ENCODE results near the gene CXADR.
"Not testable (repeated sequence)": the region's sequence is repeated elsewhere in the genome, so short reads cannot be mapped to it uniquely, and the experiment has no call there.

The CXADR gene

DNA sequence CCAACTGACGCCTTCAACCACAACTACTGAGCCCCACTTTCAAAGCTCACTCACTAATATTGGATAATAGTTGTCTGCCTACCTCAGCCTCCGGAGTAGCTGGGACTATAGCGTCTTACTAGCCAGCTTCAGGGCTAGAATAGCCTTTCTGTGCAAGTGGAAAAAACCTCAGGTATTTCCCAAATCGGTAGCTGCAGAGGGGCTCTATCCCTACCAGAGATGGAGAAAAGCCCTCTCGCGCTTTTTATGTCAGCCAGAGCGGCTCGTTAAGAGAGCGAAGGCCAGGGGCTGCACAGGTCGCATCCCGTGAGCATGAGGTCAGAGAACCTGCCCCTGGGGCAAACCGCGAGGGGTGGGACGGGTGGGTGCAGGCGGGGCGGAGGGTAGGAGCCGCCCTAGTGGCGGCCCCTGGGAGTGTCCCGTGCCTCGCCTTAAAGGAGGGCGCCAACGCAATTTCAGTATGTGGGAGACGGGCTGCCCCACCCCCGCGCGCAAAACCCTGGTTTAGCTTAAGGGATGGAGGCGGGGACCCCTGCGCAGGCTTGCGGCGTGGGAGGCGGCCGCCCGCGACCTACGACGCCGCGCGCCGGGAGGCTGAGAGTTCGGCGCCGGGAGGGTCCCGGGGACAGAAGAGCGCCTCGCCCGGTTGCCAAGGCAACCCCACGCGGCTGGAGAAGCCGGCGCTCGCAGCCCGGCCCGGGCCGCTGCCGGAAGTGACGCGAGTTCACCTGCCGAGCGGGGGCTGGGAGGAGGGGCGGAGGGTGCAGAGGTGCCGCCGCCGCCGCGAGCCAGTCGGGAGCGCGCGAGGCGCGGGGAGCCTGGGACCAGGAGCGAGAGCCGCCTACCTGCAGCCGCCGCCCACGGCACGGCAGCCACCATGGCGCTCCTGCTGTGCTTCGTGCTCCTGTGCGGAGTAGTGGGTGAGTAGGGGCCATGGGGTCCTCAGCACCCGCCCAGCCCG, at the start of gene CXADR:
Gene CXADR (plus strand): TSS at position 791 of the 961 bp plus-strand sequence. CDS start 87 bp downstream, at position 878.
- DNase-seq: peak; percentile 77 to 86

DNA sequence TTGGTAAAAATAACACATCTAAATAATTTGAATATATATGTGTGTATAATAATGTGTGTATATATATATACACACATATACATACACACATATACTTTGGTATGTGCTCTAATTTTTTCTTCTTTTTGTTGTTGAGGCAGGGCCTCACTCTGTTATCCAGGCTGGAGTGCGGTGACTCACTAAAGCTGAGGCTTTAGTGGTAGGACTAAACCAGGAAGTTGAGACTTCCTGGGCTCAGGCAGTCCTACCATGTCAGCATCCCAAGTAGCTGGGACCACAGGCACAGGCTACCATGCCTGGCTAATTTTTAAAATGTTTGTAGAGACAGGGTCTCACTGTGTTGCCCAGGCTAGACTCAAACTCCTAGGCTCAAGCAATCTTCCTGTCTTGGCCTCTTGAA, 46.7 kb upstream of the CXADR start:
- DNase-seq: no peak

DNA sequence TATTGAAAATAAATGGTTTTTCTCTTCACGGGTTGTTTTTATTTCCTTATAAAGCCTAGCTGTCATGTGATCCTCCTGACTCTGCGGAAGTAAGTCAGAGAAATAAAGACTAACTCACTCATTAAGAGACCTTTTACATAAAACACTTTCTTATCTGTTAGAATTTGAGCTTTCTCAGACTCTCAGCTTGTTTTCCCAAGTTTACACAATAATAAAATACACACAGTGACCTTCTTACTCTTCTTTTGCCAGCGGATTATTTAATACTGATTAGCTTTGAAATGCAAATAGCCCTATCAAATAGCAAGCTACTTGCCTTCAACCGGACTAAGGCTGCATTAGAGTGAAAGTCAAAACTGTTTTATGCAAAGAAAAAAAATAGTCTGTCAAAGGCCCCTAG, 45.5 kb upstream of the CXADR start:
- DNase-seq: no peak

DNA sequence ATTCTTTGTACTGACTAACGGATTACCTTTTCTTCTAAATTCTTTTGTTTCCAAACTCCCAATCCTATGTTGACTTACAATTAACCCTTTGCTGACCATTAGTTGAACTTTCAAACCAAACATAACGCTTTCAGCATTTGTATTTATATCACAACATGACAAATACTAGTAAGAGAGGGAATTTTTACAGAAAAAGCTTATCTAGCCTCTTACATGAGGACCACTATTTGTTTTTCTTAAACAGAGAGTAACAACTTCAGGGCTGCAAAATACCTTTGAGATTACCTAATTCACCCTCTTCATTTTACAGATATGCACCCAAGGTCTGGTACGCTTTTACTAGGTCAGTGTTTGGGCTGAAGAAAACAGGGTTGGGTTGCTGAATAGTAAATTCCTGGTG, 45.0 kb upstream of the CXADR start:
- DNase-seq: no peak

DNA sequence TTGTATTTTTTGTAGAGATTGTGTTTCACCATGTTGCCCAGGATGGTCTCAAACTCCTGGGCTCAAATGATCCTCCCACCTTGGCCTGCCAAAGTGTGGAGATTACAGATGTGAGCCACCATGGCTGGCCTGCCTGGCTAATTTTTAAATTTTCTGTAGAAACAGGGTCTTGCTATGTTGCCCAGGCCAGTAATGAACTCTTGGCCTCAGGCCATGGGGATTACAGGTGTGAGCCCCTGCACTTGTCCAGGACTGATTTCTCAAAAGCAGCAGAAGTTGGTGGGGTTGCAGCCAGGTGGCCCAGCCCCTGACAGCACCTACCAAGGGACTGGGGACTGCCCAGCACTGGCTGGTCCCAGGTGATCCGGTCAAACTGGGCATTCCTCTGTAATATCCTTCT, 44.1 kb upstream of the CXADR start:
- no peak for DNase-seq

DNA sequence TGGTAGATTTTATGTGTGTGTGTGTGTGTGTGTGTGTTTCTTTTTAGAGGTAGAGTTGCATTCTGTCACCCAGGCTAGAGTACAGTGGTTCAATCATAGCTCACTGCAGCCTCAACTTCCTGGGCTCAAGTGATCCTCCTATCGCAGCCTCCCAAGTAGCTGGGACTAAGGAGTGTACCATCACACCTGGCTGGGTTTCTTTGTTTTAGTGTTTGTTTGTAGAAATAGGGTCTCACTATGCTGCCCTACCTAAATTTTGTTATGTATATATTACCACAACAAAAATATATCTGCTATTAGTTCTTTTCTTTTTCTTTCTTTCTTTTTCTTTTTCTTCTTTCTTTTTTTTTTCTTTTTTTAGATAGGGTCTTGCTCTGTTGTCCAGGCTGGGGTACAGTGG, 43.1 kb upstream of the CXADR start:
- no peak for DNase-seq

DNA sequence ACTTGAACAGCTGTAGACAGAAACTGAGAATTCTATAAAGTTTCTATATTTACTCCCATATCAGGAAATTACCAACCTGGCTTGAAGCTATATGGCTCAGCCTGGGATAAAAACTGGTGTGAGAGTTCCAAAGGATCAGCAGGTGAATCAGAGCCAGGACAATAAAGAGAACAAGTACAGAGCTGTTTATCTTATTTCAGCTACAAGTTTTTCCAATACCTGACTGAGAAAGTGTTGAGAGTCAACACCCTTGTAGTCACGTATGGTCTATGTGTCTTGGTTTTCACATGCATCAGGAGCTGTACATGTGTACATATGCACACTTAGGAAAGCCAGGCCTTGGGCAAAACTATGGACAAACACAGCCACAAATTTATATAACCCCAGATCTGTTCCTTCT, 40.7 kb upstream of the CXADR start:
- DNase-seq: no peak

DNA sequence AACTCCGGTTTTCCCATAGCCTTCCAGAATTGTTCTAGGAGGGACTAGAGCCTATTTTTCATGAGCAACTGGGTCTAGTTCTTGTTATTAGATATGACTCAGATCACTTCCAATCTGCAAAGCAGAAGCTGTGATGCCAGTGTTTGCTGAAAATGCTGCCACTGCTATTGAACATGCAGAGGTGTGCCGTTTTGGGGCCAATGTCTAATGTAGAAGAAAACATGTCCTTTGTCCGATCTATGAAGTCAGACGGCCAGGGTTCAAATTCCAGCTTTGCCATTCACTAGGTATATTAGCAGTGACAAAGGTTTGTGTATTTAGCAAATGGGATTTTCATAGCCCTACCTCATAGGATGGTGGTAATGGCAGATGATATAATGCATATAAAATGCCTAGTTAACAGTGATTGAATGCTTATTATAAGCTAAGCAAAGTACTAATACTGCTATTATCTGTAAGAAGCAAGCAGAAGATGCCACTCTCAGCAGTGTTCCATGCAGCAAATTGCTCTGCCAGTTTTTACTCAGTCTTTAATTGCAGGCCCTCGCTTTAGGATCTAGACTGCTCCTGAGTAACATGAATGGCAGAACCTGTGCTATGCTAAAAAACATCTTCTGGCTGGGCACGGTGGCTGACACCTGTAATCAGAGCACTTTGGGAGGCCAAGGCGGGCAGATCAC, 40.1 kb upstream of the CXADR start:
- no peak for DNase-seq

DNA sequence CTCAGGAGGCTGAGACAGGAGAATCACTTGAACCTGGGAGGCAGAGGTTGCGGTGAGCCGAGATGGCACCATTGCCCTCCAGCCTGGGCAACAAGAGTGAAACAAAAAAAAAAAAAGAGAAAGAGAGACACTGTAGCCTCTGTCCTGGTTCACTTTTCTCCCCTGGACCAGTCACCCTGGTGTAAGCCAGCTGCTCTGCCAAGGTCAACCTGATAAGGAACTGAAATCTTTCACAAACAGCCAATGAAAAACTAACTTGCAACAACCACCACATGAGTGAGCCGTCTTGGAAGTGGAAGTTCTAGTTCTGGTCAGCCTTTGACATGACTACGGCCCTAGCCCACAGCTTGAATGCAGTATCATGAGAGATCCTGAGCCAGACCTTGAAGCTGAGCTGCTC, 36.8 kb upstream of the CXADR start:
- no peak for DNase-seq

DNA sequence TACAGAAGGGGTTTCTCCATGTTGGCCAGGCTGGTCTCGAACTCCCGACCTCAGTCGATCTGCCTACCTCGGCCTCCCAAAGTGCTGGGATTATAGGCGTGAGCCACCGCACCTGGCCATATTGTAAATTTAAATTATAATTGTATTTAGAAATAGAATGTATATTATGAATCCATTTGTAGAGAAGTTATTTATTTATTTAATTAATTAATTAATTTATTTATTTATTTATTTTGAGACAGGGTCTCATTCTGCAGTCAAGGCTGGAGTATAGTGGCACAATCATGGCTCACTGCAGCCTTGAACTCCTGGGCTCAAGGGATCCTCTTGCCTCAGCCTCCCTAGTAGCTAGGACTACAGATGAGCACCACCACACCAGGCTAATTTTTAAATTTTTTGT, 34.7 kb upstream of the CXADR start:
- DNase-seq: not testable (repeated sequence)

DNA sequence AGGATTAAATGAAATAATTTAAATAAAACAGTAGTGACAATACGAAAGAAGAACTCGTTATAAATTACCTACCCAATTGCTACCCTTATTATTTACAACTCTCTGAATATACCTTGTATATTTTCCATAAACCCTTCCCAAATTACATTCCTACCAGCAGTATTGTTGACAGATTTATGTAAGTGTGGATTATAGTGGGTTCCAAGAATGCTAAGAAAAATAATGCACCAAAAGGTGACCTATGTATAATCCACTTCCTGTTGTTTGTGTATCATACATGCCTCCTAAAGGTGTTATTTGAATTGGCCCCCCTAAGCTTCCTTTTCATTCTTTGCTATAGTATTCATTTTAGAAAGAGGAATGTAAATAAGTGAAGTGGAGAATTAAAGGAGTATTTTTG, 33.2 kb upstream of the CXADR start:
- no peak for DNase-seq

DNA sequence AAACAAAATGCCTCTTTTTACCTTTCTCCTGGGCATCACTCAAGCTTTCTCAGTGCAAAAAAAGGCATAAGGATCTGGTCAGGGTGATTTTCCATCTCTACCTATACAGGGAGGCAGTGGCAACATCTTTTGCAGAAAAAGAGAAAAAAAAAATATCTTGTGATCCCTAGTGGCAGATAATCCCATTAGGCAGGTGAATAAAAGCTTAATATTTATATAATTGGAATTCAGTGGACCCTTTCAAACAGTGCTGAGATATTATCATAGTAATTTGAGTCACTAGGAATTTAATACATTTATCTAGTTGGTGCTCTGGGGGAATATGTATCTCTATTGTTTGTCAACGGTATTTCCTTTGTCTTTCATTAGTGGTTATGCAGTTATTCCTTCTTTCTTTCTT, 29.9 kb upstream of the CXADR start:
- DNase-seq: no peak

DNA sequence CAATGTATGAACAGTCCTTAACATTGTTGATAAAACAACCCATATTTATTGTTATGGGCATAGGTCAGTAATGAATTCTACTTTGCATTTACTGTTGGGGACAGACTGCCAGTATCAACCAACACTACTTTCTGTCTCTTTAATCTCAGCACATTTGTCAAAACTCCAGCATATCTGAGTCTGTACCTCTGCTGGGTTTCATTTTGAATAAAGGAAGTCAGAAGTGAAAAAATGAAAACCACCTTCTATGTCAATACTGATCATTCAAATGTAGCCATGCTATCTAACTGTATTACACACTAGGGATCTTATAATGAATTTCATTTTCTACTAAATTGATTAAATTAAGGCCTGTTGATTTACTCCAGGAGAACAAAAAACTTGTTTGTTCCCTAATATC, 24.2 kb upstream of the CXADR start:
- no peak for DNase-seq

DNA sequence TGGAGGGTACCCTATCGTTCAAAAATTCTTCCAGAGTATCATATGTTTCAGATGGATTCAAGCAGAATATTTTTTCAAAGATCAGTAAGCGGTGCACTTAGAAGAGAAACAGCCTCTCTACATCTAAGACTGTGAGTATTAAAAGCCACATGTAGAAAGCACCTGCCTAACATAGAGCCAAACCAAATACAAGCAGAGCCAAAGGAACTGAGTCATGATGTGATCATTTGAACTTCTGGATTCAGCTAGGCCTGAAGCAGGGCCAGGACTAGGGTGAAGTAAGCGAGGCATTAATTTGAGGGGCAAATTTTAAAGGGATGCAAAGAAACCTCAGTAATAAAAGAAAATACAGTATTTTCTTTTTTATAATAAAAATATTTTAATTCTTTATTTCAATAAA, 23.3 kb upstream of the CXADR start:
- DNase-seq: not testable (repeated sequence)

DNA sequence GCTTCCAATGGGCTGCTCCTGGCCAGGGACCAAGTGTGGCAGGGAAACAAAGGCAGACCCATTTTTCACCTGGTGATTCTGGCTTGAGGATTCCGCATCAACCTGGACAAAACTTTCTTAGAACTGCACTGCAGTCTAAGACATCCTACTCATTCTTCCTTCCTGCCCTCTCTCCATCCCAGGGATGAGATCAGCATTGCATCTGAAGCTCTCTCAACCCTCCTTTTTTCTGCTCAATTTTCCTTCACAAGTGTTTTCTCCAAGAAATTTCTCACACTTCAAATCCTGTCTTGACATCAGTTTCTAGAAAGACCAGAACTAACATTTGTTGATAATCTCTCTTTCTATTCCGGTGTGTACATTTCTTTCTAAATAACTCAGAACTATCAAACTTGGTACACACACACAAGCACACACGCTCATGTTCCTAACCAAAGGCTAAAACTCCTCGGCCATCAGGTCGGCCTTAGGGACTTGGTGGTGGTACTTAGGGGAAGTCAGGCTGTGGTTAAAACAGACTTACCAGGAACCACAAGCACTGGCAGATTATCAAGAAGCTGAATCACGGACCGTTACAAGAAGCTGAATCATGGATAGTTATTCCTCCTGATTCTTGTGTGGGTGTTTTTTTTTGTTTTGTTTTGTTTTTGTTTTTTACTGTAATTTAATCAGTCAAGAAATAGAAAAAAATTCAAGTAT, 21.0 kb upstream of the CXADR start:
- peak in 1 of 2 donors; percentile 28 for DNase-seq

DNA sequence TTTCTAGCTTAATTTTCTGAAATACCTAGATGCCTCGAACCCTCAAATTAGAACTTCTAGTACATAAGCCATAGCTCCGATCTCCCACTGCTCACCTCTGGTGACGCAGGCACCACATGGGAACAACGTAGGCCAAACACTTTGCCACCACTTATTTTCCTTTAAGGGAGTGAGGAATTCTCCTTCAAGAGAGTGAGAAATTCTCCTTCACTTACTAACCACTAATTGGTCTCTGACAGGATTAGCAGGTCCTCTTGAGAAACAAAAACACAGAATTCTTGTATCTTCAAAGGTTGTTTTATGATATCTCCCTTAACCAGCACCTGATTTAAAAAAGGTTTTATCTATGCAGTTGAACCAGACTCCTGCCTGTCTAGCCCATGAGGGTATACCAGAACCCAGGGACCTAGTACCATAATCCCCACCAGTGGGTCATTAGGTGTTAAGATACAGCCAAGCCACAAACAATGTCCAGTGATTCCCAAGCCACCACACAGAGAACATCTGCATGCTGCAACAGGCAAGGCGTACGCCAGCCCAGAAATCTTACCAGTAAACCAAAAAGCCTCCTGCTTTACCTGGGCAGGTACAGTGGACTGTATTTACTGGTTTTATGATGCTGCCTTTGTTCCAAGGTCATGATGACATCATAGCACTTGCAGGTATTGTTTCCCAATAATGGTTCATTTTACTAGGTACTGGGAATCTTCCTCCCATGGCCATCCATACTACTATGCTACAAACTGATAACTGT, 20.3 kb upstream of the CXADR start:
- no peak for DNase-seq

DNA sequence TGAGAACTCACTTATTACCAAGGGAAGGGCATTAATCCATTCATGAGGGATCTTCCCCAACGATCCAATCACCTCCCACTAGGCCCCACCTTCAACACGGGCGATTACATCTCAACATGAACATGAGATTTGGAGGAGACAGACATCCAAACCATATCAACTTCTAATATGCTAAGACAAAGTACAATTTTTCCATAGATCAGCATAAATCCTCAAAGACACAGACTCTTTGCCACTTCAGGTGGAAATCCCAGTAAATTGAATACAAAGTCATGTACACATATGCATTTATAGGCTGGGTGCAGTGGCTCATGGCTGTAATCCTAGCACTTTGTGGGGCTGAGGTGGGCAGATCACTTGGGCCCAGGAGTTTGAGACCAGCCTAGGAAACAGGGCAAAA, 18.8 kb upstream of the CXADR start:
- no peak for DNase-seq

DNA sequence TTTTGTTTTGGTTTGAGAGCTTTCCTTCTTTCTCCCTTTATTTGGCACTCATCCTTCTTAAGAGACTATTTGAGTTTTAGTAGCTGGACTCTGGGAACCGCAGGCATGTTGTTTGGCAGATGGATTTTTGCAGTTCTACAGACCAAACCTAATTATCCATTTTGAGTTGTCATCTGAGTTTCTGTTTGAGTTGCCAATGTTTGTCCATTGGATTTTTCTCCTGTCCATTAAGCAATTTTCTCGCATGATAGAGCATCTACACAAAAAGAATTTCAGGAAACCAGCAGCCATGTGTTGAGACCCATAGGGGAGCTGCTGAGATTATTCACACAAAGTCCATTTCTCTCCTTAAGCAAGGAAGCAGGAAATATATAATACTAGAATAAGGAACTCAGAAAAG, 17.2 kb upstream of the CXADR start:
- DNase-seq: no peak

DNA sequence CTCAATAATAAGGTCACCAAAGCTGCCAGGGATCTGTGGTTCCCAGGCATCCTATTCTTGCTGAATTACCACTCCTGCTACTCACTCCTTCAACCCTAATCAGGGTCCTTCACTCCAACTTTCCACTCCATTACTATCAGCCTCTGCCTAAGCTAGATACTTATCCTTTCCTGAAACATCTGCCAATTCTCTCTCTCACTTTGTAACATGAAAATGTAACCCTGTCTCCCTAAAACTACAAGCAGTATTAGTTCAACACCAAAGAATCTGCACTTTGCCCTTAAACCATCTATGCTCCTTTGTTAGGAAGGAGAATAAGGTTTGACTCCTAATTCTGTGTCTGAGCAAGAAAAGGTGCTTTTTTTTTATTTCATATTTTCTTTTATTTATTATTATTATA, 15.5 kb upstream of the CXADR start:
- DNase-seq: no peak

DNA sequence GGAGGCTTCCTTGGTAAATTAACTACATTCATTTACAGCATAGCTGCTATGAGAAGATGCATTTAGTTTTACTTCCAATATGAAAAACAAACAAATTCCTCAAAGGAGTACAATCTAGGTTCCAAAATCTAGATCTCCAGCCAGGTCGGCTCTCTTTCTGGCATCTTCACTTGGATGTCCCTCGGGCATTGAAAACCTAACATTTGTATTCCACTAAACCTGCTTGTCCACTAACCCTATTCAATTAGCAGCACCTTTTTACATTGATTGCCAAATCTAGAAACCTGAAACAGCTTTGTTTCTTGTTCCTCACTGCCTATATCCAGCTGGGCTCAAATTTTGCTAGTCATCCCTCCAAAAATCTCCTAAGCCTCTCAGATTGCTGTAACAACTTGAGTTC, 14.3 kb upstream of the CXADR start:
- no peak for DNase-seq

DNA sequence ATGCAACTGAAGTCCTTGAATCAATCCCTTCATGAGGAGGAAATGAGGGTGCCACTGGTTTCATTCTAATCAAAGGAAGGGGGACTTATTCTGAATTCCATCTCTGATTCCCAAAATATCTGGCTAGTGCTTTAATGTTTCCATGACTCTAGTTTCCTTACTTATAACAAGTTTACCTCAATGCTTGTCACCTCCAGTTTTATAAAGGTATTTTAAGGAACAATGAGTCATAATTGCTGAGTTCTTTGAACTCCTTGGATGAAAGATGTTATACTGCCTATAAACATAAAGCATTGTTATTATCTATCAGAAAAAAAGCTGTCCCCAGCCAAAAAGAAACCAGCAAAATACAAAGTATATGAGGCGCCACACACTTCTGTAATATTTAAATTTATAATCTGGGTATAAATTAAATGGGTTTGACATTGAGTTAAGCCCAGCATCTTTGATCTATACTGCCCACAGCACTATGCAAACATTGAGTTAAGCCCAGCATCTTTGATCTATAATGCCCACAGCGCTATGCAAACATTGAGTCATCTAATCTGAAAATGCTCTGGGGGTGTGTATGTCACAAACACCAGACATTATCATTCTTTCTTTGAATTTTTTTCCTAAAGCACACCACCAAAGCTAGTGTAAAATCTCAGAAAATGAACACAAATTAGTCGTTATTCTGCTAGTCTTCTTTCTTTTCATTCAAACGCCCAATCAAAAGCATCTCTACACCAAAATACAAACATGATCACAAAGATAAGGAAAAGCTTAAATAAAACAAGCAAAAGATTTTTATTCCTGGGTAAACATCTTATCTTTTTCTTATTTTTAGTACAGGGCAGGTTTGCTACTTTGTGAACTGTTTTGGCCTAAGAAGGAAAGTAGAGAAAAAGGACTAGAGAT, 11.5 kb upstream of the CXADR start:
- DNase-seq: no peak

DNA sequence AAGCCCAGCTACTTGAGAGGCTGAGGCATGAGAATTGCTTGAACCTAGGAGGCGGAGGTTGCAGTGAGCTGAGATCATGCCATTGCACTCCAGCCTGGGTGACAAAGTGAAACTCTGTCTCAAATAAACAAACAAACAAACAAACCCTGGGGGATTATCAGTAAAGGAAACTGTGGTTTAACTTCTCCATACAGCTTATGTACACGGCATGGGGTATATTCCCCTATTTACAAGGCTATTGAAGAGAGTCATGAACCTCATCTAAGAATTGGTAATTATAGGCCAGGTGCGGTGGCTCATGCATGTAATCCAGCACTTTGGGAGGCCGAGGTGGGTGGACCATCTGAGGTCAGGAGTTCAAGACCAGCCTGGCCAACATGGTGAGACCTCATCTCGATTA, 9.9 kb upstream of the CXADR start:
- not testable (repeated sequence) for DNase-seq

Measured in CD4-positive, alpha-beta T cell treated with Interferon alpha-2 for 1 hour (primary cell).